HG02678 (cell line): Measurements from ENCODE around the gene P2RX1.
A peak's percentile ranks its signal among the peaks of the same experiment; 100 is the strongest.

Experiments used
- ATAC-seq: cut with Tn5 transposase; IDR thresholded peaks from one replicate; pipeline ENCODE4 v1.9.1; 2021; ENCODE audit warnings: mild to moderate bottlenecking, moderate library complexity; ENCODE audit not compliant: unreplicated experiment

P2RX1 gene

DNA sequence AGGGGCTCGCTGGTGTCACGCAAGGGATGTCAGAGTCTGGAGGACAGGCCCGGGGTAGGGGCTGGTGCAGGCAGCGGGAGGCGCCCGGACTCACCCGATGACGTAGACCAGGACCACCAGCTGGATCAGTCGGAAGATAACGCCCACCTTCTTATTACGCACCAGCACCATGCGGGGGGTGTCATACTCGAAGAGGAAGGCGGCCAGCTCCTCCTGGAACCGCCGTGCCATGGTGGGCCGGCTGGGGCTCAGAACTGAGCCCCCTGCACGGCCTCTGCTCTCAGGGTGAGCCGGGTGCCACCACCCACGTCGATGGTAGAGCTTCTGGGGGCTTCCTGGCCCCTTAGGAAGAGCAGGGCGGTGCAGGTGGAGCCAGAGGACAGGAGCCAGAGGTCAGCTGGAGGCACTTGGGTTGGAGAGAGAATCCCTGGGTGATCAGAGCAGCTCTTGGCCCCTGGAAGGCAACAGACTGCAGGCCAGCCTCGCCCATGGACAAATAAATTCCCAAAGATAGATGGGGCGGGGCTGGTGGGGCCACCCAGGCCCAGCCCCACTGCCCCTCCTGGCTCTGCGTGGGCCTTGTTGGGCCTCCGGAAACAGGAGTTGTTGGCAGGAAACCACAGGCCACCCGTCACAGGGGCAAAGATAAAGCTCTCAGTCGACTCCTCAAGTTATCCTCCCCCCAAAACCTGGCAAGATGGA is at the start of gene P2RX1:
TSS of gene P2RX1 (minus strand) at position 471 of the 702 bp plus-strand sequence. CDS start at position 231, 240 bp downstream.
- no peak for ATAC-seq

DNA sequence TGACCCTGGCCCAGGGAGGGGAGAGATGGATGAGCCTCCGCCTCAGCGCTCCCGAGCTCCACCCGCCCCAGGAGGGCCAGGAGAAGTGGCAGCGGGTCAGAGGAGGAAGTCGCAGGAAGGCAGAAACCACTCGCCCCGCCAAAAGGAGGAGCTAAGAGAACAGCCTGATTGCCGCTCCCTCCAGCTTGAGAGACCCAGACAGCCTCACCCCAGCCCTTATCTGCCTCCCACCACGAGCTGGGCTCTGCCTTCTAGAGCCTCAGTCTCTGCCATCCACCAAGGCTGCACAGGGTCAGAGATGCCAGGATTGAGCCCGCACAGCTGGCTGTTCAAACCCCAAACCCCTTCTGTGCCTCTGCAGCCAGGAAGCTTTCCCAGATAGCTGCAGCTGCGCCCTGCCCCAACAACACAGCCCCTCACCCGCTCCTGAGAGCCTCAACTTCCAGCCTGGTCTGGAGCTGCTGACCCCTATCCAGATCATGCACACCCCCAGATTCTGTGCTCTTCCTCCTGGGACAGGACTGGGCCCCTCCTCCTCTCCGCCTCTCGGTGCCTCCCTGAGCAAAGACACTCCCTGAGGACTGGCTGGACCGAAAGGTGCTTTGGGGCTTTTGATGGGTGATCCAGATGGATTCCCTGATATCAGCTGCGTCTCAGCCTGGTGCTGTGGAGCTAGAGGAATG is 49.0 kb upstream of the P2RX1 start:
- ATAC-seq = peak; percentile 35

- peak; percentile 44 for ATAC-seq
Measured at GRCh38 chr17:3964203-3965117, 48.2 kb upstream of the P2RX1 start, which contains the start of gene ATP2A3. TSS of gene ATP2A3 (minus strand) at chr17:3964437. CDS start at chr17:3964291, 146 bp downstream.

DNA sequence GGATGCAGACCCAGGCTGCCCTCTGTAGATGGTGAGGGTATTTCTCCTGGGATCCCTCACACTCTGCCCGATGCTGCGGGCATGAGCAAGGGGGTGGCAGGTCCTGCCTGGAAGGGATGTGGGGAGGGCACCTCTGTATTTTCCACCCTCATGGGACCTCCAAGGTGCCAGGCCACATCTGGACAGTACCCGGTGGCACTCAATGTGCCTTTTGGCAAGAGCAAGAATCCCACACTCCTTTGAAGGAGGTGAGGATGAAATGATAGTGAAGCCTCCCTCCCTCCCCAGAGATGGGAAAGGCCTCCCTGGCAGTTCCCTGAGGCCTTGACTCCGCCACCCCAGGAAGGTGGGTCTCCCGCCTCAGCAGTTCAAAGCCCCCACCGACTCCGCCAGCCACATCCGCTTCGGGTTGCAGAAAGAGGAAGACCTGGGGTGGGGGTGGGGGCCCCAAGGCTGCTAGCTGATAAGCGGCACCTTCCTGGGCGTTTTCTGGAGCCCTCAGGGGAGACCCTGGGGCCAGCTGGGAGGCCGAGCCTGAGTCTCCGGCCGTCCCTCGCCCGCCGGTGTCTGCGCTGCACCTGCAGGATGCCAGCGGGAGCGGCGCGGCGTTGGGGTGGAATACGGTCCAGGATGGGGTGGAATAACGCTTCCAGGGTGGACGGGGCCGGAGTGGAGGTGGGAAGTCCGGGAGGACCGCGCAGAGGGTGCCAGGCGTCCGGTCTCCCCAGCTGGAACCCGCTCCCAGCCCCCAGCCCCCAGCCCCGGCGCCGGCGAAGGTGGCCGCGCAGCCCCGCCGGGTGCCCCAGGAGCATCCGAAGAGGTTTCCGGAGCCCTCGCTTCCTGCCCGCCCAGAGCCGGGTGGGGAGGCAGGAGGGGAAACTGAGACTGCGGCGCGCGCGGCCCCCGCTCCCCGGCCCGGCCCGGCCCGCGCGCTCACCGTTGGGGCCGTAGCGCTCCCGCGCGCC is 47.3 kb upstream of the P2RX1 start:
- peak; percentile 2 for ATAC-seq

DNA sequence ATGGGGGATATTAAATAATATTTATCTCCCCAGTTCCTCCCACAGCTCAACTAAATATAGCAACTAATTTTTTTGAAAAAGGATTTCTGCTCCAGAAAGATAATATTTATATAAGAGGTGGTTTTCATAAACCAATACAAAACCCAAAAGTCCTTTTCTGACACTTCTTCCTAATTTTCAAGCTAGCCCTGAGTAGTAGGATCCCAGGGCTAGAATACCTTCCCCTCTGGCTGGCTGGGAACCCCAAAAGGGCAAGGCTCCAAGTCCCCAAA is 46.6 kb upstream of the P2RX1 start:
- no peak for ATAC-seq

GRCh38 chr17:3962217-3962964 is 46.1 kb upstream of the P2RX1 start:
- no peak for ATAC-seq

GRCh38 chr17:3961564-3962047 is 45.3 kb upstream of the P2RX1 start:
- ATAC-seq = peak; percentile 40

DNA sequence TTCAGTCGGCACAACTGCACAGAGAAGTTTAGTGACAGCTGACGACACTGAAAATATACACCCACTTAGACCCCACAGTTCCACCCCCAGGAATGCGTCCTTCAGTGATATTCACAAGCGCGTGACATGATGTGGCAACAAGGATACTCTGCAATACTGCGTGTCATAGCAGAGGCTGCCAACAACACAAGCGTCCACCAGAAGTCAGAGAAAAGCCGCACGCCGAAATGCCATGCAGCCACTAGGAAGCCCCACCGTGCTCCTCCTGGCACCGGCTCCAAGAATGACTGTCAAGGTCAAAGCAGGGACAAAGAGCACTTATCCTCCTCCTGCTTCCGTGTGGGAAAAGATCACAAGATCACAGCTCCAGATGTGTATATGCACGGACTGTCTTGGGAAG is 44.5 kb upstream of the P2RX1 start:
- no peak for ATAC-seq

- no peak for ATAC-seq
Measured at GRCh38 chr17:3959921-3960601, 43.8 kb upstream of the P2RX1 start.

DNA sequence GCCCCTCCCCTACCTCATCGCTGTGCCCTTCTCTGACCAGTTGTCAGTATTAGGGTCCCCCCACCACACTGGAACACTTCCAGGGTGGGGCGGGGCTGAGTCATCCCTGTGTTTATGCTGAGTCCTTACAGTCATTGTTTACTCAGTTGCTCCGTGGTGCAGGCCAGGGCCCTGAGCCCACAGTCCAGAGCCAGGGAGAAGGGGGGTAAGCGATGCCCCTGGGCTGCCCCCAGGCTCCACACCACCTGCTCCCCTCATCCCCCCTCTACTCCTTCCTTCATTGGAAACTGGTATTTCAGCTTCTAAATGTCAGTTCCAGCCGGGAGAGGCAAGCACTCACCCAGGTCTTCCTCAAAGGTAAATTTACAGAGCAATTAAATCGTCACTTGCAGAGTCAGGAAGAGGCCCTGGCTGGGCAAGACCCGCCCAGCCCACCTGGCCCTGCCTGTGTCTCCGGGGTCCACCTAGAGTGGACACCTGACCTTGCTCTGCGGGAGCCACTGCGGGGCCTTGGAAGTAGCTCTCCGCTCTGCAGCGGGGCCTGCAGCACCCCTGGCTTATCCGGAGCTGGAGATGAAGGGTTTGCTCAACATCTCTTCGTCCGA is 43.1 kb upstream of the P2RX1 start:
- no peak for ATAC-seq

DNA sequence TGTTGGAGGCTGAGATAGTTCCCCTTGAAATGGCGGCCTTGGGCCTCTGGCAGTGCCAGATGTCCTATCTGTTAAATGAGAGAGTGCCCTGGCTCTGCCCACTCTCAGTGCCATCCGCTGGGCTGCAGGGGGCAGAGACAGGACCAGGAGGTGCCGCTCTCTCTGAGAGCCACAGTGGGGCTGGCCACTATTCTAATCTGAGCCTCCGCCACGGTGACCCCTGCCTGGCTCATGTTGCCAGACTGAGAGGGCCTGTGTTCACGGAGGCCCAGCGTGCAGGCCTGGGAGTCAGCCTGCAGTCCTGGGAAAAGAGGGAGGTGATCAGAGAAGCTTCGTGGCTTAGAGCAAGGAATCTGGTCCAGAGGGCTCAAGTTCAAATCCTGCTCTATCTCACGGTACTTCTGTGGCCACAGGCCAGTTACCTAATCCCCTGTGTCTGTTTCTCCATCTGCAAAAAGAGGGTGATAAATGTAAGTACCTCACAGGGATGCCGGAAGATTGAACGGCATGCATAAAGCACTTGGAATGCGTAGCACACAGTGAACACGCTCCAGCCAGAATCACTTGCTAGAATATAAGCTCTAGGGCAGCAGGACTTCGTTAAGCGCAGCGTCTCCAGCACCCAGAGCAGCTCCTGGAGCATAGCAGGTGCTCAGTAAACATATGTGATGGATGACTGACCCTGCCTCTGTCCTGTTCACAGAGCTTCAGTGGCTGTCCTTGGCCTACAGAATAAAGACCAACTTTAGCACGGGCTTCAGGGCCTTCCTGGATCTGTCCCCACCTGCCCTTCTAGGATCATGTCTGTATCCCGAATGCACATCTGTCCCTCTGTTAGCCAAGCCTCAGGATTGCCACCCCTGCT is 41.7 kb upstream of the P2RX1 start:
- ATAC-seq = no peak

DNA sequence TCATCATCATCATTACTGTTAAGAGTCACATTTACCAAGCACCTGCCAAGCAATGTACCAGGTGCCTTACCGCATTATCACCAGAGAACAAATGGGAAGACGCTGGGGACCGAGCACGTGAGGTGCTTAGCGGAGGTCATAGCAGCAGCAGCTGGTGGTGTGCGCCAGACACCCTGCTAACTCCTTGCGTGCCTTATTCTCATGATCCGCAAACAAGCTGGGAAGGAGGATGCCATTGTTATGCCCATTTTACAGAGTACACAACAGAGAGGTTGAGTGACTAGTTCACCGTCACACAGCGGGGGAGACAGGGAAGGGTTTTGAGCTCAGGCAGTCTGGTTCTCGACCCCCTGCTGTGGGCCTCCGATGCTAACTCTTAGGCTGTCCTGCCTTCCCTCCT is 40.7 kb upstream of the P2RX1 start:
- ATAC-seq = no peak

GRCh38 chr17:3956327-3956957 is 40.2 kb upstream of the P2RX1 start:
- ATAC-seq = no peak

DNA sequence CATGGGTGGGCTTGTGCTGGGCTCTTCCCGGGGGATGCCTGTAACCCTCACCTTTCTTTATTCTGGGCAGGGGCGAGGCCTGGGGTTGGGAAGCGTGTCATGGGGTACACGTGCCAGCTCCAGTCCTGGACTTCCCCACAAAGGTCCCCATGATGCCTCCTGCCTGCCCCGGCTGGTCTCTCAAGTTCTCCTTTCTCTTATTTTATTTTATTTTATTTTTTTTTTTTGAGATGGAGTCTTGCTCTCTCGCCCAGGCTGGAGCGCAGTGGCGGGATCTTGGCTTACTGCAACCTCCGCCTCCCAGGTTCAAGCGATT is 39.4 kb upstream of the P2RX1 start:
- ATAC-seq = no peak

GRCh38 chr17:3954976-3955672 is 38.9 kb upstream of the P2RX1 start:
- no peak for ATAC-seq

GRCh38 chr17:3954086-3954485 is 37.8 kb upstream of the P2RX1 start:
- ATAC-seq = no peak

GRCh38 chr17:3953542-3953941 is 37.3 kb upstream of the P2RX1 start:
- no peak for ATAC-seq
